ENCODE measurements around the gene STRIP1. TPM values are rescaled to one million over a fixed set of nuclear protein-coding genes. Genes with fewer than 3 reads are reported as not detected.

The STRIP1 gene
- total RNA-seq, 1 experiment from 2014 or later = 36.5 TPM

- no TSS peak for BruUV-seq (replicated peaks)
- no peaks in the 10 kb centered on the region for H4K20me1 ChIP-seq (ENCODE audit: insufficient read depth)
- no peaks in the 10 kb centered on the region for H3K27me3 ChIP-seq (ENCODE audit: insufficient read depth, low read depth)
- H3K4me2 ChIP-seq = no peak overlapping the region
- H3K9me3 ChIP-seq (ENCODE audit: insufficient read depth, low read depth) = no peaks in the 10 kb centered on the region
- no peak for DNase-seq
- peaks cover 16% of the 10 kb centered on the region; the same call in 1 of the 2 replicates for H3K36me3 ChIP-seq (ENCODE audit: low read depth)
- TF ChIP-seq EZH2 (IDR thresholded peaks at IDR 0.05; ENCODE audit: low read depth) (no peak), CTCF (conservative IDR thresholded peaks at IDR 0.05) (no peak)
- ChIA-PET CTCF (interaction anchor here (0.7 kb wide), 1 partner anchor 26 kb away, joined by 3 read pairs; no protein-coding TSS in a partner anchor), POLR2A (ENCODE audit: unreplicated experiment) (no interaction called here)
- peaks cover 16% of the 10 kb centered on the region; the same call in 1 of the 2 replicates for H3K4me1 ChIP-seq (replicated peaks; ENCODE audit: insufficient read depth)
- H3K9me2 ChIP-seq (ENCODE audit: insufficient read depth) = no peaks in the 10 kb centered on the region
- no peaks in the 10 kb centered on the region for H3K79me2 ChIP-seq (ENCODE audit: low read depth)
- peaks cover 23% of the 10 kb centered on the region; the same call in 1 of the 2 replicates for H3F3A ChIP-seq (ENCODE audit: insufficient read depth, low read depth)
- intact Hi-C loops (cut with micrococcal nuclease; ENCODE audit: unreplicated experiment) = no loop called here
- no peak overlapping the region for H3K4me3 ChIP-seq
- H2AFZ ChIP-seq = no peak overlapping the region
- no peak overlapping the region for H3K27ac ChIP-seq
These were observed 26.9 kb downstream of the STRIP1 start for GRCh38 chr1:110061341-110061740.

GRCh38 chr1:110062612-110063011 is 28.2 kb downstream of the STRIP1 start:
- intact Hi-C loops (cut with micrococcal nuclease; ENCODE audit: unreplicated experiment) = no loop called here
- H3K4me3 ChIP-seq = no peak overlapping the region
- no peaks in the 10 kb centered on the region for H3K9me2 ChIP-seq (ENCODE audit: insufficient read depth)
- ChIA-PET CTCF (interaction anchor here (0.6 to 1.1 kb wide), 2 partner anchors 17 to 40 kb away, joined by 3 to 5 read pairs; no protein-coding TSS in a partner anchor), POLR2A (ENCODE audit: unreplicated experiment) (no interaction called here)
- H3K36me3 ChIP-seq (ENCODE audit: low read depth) = 0 out of 2 replicates have a peak, but pooled peaks cover 11% of the 10 kb centered on the region
- DNase-seq = no peak
- H3K9me3 ChIP-seq (ENCODE audit: insufficient read depth, low read depth) = no peaks in the 10 kb centered on the region
- no peak overlapping the region for H3K4me2 ChIP-seq
- H3K27me3 ChIP-seq (ENCODE audit: insufficient read depth, low read depth) = no peaks in the 10 kb centered on the region
- H2AFZ ChIP-seq = no peak overlapping the region
- H3K79me2 ChIP-seq (ENCODE audit: low read depth) = no peaks in the 10 kb centered on the region
- TF ChIP-seq EZH2 (IDR thresholded peaks at IDR 0.05; ENCODE audit: low read depth) (no peak), CTCF (conservative IDR thresholded peaks at IDR 0.05) (no peak)
- H3F3A ChIP-seq (ENCODE audit: insufficient read depth, low read depth) = peaks cover 16% of the 10 kb centered on the region; the same call in 1 of the 2 replicates
- H4K20me1 ChIP-seq (ENCODE audit: insufficient read depth) = no peaks in the 10 kb centered on the region
- no TSS peak for BruUV-seq (replicated peaks)
- H3K4me1 ChIP-seq (replicated peaks; ENCODE audit: insufficient read depth) = peaks cover 8% of the 10 kb centered on the region; the same call in 1 of the 2 replicates
- no peak overlapping the region for H3K27ac ChIP-seq

- Histone ChIP-seq H3K27me3 (ENCODE audit: insufficient read depth, low read depth) (no peaks in the 10 kb centered on the region), H3K36me3 (ENCODE audit: low read depth) (0 out of 2 replicates have a peak, but pooled peaks cover 11% of the 10 kb centered on the region), H3K4me3 (no peak overlapping the region), H3K79me2 (ENCODE audit: low read depth) (no peaks in the 10 kb centered on the region), H3K9me2 (ENCODE audit: insufficient read depth) (no peaks in the 10 kb centered on the region), H2AFZ (no peak overlapping the region), H3K4me2 (no peak overlapping the region), H3F3A (ENCODE audit: insufficient read depth, low read depth) (peaks cover 6% of the 10 kb centered on the region; the same call in 1 of the 2 replicates), H3K27ac (no peak overlapping the region), H3K4me1 (replicated peaks; ENCODE audit: insufficient read depth) (no peaks in the 10 kb centered on the region), H3K9me3 (ENCODE audit: insufficient read depth, low read depth) (no peaks in the 10 kb centered on the region), H4K20me1 (ENCODE audit: insufficient read depth) (no peaks in the 10 kb centered on the region)
- BruUV-seq (replicated peaks) = no TSS peak
- intact Hi-C loops (cut with micrococcal nuclease; ENCODE audit: unreplicated experiment) = no loop called here
- ChIA-PET CTCF (interaction anchor here (1.1 kb wide), 1 partner anchor 39 kb away, joined by 3 read pairs; no protein-coding TSS in a partner anchor), POLR2A (ENCODE audit: unreplicated experiment) (no interaction called here)
- DNase-seq = no peak
- no peak for TF ChIP-seq CTCF (conservative IDR thresholded peaks at IDR 0.05)
- TF ChIP-seq EZH2 (IDR thresholded peaks at IDR 0.05; ENCODE audit: low read depth) = no peak
These were observed 29.4 kb downstream of the STRIP1 start for GRCh38 chr1:110063781-110064180.

Data from PC-9 (cell line).